NCI-H1417 treated with DMSO at 0.1 percent for 48 hours (cell line): ENCODE data around the gene OR5B21.

ENCODE experiments used
- DNase-seq: peaks from one replicate; lab custom pipeline; 2025; lab: John Stamatoyannopoulos, UW

OR5B21 gene

GRCh38 chr11:58508005-58508404 is at the start of gene OR5B21:
OR5B21 (minus strand) TSS chr11:58508105; CDS start chr11:58508105, 0 bp downstream.
- no peak for DNase-seq

DNA sequence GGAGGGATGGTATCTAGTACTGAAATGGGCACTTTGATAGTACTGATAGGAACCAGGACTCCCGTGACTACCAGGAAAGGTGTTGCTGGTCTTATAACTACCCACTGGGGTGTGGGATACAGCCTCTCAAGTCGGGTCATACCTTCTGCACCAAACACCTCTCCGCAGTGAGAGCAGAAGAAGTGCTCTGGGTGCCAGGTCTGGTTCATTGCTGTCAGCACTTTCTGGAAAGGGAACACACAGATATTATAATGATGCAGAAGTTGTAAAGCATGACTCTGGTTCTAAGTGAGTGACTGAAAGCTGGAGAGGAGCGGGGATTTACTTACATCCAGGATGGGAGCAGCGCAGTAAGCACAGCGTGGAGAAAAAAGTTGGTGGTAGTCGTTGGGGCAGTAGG is 41.7 kb upstream of the OR5B21 start:
- no peak for DNase-seq

DNA sequence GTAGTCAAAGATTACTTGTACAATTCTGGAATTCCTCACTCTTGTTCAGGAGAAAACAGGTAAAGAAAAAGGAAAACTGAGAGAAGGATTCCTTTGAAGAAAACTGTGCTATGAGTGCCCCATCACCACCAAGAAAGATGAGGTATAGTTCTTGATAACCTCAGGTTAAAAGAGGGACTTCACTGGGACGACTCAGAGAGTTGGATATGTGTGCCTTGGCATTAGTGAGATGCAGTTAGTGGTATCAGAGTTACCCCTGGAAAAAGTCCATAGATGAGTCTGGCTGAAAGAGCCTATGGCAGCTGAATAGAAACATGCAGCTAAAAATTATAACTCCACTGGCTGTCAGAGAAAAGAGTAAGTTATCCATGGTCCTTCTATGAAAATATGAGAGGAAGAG is 38.9 kb upstream of the OR5B21 start:
- DNase-seq, result no peak

DNA sequence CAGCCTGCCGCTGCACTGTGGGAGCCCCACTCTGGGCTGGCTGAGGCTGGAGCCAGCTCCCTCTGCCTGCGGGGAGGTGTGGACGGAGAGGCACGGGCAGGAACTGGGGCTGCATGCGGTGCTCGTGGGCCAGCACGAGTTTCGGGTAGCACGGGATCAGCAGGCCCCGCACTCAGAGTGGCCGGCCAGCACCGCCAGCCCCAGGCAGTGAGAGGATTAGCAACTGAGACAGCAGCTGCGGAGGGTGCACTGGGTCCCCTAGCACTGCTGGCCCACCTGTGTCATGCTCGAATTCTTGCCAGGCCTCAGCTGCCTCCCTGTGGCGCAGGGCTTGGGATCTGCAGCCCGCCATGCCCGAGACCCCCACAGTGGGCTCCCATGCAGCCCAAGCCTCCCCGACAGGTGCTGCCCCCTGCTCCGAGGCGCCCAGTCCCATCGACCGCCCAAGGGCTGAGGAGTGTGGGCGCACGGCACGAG is 24.0 kb upstream of the OR5B21 start:
- DNase-seq, result no peak

- DNase-seq, result no peak
These were observed 22.3 kb upstream of the OR5B21 start for GRCh38 chr11:58530236-58530635.

GRCh38 chr11:58527429-58527828 is 19.5 kb upstream of the OR5B21 start:
- no peak for DNase-seq

DNA sequence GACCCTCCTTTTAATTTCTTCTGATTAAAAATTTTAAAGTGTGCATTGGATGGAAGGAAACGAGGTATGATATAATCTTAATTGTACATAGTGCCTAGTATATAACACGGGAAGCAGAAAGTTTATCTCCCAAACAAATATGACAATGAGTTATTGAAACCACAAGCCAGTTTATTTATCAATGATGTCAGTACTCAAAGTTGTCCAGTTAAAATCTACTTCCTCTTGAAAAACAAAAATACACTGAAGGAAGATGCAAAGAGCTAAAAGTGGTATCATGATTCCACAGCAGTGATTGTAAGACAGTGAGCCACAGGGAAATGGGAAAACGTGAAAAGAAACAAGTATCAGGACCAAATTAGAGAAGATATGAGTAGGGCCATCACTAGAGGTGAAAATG is 18.8 kb upstream of the OR5B21 start:
- no peak for DNase-seq

DNA sequence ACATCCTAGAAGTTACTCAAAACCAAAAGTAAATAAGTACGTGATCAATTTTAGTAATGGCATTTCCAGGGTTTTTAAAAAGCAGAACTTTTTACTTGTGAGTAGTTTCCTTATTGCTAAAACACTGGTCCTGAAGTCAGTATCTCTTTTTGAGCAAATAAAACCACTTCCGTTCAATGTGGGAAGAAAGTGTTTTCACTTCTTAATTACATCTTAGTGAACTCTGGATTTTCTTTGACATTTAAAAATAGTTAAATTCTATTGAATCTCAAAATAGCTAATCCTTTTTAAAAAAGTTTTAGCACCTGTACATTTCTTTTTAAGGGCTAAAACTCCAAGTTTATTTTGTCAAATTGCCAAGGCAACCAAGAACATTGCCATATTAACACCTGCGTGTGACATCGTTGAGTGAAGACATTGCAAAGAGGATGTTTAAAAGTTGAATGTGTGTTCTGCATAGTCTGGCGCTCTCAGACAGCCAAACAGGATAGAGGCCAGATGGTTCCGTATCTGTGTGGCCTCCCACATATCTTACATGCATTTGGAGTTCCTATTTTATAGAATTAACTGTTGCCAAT is 17.2 kb upstream of the OR5B21 start:
- DNase-seq, result no peak

DNA sequence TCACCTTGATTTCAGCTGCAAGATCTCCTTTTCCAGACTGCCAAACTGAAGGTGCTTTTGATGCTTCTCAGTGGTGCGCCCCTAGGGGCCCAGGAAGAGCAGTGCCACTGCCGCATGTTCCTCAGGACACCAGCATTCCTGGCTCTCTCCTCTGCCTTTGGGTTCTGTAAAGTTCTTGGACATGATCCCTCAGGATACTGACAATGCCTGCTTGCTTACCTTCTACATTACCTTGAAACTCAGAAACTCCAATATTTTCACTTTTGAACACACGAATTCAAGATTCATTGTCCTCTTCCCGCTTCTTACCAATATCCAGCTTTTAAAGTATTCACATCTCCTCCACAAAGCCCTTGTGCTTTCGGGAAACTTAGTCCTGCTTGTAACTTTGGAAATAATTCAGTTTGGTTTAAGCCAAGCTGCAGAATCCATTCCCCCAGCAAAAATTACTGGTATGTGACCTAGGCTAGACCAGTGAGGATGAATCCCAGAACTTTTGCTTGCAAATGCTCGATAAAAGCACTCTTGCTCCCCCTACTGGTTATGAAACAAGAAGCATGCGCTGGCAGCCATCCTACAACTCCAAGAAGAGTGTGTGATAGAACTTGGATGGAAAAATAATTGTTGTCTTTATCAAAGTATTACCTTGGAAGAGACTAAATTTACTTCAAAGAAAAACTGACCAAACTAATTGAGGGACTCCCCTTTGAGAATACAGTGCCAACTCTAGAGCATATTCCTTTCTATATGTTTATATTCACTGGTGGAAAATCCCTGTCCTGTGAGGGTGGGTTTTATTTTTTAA is 16.5 kb upstream of the OR5B21 start:
- DNase-seq, result no peak

- no peak for DNase-seq
These were observed 6.0 kb upstream of the OR5B21 start for GRCh38 chr11:58513747-58514367.

GRCh38 chr11:58511636-58512035 is 3.7 kb upstream of the OR5B21 start:
- no peak for DNase-seq

DNA sequence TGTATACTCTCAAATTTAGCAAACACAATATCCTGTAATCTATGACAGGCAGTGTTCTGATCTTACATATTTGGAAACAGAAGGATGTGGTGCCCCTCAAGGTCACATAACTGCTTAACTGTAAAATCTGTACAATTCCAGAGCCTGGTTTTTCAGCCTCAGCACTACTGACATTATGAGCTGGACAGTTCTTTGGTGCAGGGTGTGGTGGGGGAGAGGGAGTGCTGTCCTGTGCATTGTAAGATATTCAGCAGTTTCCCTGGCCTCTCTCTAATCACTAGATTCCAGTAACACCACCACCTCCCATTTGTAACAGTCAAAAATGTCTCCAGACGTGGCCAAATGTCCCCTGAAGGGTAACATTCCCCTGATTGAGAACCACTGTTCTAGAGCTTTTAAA is 1.8 kb upstream of the OR5B21 start:
- no peak for DNase-seq

GRCh38 chr11:58508814-58509213 is 909 bp upstream of the OR5B21 start:
- DNase-seq, result no peak

- DNase-seq, result no peak
These were observed 550 bp downstream of the OR5B21 start for GRCh38 chr11:58507355-58507754.

GRCh38 chr11:58506935-58507334 is 970 bp downstream of the OR5B21 start:
- DNase-seq, result no peak

DNA sequence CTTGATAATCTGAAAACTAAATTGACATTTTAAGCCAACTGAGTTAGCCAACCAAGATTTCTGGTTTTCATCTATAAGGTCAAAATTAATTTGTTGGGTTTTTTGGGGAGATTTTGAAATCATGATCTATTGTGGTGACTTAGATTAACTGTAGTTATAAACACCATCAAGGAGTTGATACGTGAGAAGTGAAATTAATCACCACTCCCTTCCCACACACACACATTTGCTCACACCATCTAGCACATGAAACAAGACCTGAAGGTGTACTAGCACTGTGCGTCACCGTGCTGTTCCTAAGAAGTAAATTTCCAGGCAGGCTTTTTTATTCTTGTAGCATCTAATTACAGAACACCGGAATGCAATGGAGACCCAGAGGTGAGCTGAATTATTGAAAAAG is 2.1 kb downstream of the OR5B21 start:
- no peak for DNase-seq

GRCh38 chr11:58504232-58504631 is 3.7 kb downstream of the OR5B21 start:
- no peak for DNase-seq

DNA sequence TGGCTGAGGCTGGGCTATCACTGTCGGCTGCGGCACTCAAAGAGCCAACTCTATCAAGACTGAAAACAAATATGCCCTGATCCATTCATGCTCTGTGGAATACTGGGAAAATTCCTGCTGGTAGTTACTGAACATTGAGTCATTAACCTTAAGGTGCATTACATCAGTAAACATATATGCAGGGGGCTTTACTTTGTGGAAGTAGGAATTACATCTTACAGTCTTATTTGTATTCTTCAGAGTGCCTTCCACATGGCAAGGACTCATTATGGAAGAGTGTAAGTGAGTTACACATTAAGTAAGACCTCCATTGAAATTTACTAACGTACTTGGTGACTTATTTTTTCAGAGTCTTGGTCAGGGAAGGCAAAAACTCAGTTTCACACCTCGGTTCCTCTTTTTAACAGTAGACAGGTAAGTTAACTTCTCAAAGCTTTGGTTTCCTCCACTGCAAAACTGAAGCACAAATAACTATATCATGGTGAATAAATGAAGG is 4.5 kb downstream of the OR5B21 start:
- DNase-seq, result no peak

- DNase-seq, result no peak
These were observed 5.9 kb downstream of the OR5B21 start for GRCh38 chr11:58502004-58502403.

GRCh38 chr11:58498464-58498863 is 9.4 kb downstream of the OR5B21 start:
- DNase-seq, result no peak

DNA sequence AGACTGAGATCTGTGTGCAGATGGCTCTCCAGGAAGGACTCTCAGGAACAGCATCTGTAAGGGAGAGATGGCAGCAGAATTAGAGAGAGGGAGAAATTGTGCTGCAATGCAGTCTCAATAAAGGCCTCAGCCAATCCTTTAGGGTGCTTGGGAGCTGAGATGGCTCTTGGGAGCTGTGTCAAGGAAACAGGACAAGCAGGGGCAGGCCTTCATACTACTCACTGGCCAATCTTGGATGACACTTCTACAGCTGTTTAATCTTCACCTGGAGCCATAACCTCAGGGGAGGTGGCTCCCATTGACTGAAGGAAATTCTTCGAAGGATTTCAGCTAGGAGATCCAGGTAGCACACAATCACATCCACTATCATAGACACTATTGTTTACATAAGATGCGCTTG is 10.0 kb downstream of the OR5B21 start:
- DNase-seq, result no peak

GRCh38 chr11:58495906-58496305 is 12.0 kb downstream of the OR5B21 start:
- no peak for DNase-seq

DNA sequence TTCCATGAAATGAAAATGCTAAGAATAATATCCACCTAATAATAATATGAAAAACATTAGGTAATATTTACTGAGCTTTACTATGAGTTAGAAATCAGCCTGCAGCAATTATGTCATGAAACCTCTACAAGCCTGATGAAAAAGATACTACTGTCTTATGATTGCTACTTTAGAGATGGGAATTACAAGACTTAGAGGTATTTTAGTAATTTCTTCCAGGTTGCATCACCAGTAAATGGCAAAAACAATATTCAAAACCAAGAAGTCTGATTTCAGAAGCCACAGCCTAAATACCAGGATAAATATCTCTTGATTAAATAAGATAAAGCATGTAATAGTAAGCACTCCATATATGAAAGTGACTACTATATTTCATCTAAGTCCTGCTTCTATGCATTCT is 13.8 kb downstream of the OR5B21 start:
- no peak for DNase-seq
